Endodermal cell (in vitro differentiated cells): ENCODE measurements around the gene DAPK2. TPM values are rescaled to one million over a fixed set of nuclear protein-coding genes. Genes with fewer than 3 reads are reported as not detected.

Source experiments
- DNase-seq: peaks from one replicate; pipeline ENCODE4 v3.0.0-alpha.2; 2017
- H3K27ac ChIP-seq: 2 replicates; pipeline ENCODE4 v1.5.1; 2013; ENCODE audit warnings: mild to moderate bottlenecking, low read depth, low read length, moderate library complexity
- H3K27me3 ChIP-seq: 2 replicates; pipeline ENCODE4 v1.6.1; 2013; ENCODE audit warnings: mild to moderate bottlenecking, low read length, moderate library complexity; ENCODE audit not compliant: insufficient read depth, control insufficient read depth, poor library complexity, severe bottlenecking
- H3K36me3 ChIP-seq: 2 replicates; pipeline ENCODE4 v1.7.0; 2013; ENCODE audit warnings: mild to moderate bottlenecking, low read length, moderate library complexity; ENCODE audit not compliant: control insufficient read depth, insufficient read depth
- H3K4me1 ChIP-seq: one replicate; pipeline ENCODE4 v1.7.0; 2013; ENCODE audit warnings: low read length; ENCODE audit not compliant: control insufficient read depth, insufficient read depth
- H3K4me3 ChIP-seq: 2 replicates; pipeline ENCODE4 v1.5.1; 2013; ENCODE audit warnings: mild to moderate bottlenecking, low read length, moderate library complexity
- H3K9ac ChIP-seq: 2 replicates; pipeline ENCODE4 v1.6.1; 2013; ENCODE audit warnings: mild to moderate bottlenecking, low read length, moderate library complexity; ENCODE audit not compliant: poor library complexity, severe bottlenecking; ENCODE audit errors: extremely low read depth
- H3K9me3 ChIP-seq: 2 replicates; pipeline ENCODE4 v1.6.1; 2013; ENCODE audit warnings: mild to moderate bottlenecking, low read length, moderate library complexity; ENCODE audit not compliant: control insufficient read depth
- H3K27ac Mint-ChIP-seq: 2 replicates; pipeline ENCODE4 v1.8.0; 2020; ENCODE audit warnings: mixed read lengths
- H3K27me3 Mint-ChIP-seq: 2 replicates; pipeline ENCODE4 v1.8.0; 2021; ENCODE audit warnings: mild to moderate bottlenecking, mixed read lengths; ENCODE audit not compliant: insufficient read depth
- H3K36me3 Mint-ChIP-seq: 2 replicates; pipeline ENCODE4 v1.8.0; 2020; ENCODE audit warnings: low read depth, mixed read lengths
- H3K4me1 Mint-ChIP-seq: 2 replicates; pipeline ENCODE4 v1.8.0; 2020; ENCODE audit warnings: mixed read lengths
- H3K4me3 Mint-ChIP-seq: 2 replicates; pipeline ENCODE4 v1.8.0; 2020; ENCODE audit warnings: mild to moderate bottlenecking, moderate library complexity, mixed read lengths
- H3K9me3 Mint-ChIP-seq: 2 replicates; pipeline ENCODE4 v1.8.0; 2020; ENCODE audit warnings: mild to moderate bottlenecking, mixed read lengths
- CTCF ChIP-seq: fragments of 200-600 bp; sonication (generic); conservative IDR thresholded peaks from 2 replicates; pipeline ENCODE4 v1.5.0; 2021; ENCODE audit warnings: antibody characterized with exemption, mild to moderate bottlenecking
- WGBS, 2 experiments: methylation state at CpG; one replicate each; pipeline versions ENCODE4 v1.1.5 to v1.1.7; 2013; ENCODE audit warnings: missing lambda C conversion rate in 2 of 2, mixed read lengths in 1 of 2; ENCODE audit not compliant: insufficient coverage in 1 of 2, insufficient read length in 1 of 2; 5-methylcytosine and 5-hydroxymethylcytosine counted together
- total RNA-seq, 2 donors: library from RNA; stranded (reverse); fragmentation: NEBNext Ultra II Directional in 1 of 2; extraction: Animal tissue kit (Norgen Biotek cat#: 25700) in 1 of 2; gene quantifications; 2 replicates in 1 of 2; 3 replicates in 1 of 2; pipeline ENCODE4 v1.2.1, GENCODE V29; 2021

DAPK2 gene
- total RNA-seq, 2 donors from 2014 or later, result 2.4 to 2.6 TPM

DNA sequence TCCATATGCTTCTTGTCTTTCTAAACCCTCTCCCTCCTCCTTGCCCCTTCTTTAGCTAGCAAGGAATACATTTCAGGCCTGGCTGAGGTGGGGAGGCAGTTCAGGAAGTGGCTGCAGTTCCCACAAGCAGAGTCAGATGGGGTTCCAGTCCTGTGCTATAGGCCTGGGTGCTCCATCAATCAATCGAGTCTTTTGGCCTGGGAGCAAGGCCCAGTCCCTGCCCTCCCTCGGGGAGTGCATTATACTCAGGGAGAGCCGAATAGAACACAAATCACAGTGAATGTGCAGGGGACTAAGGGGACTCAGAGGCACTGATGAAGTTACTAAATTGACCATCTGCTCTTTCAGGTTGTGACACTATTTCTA, 154.5 kb downstream of the DAPK2 start:
- Histone ChIP-seq H3K4me1 (no peaks in the 10 kb centered on the region), H3K36me3 (no peaks in the 10 kb centered on the region), H3K27me3 (peaks cover 19% of the 10 kb centered on the region), H3K9me3 (no peaks in the 10 kb centered on the region), H3K9ac (no peak overlapping the region), H3K4me3 (no peak overlapping the region), H3K27ac (no peak overlapping the region)
- Mint-ChIP-seq H3K36me3 (no peaks in the 10 kb centered on the region), H3K9me3 (no peaks in the 10 kb centered on the region), H3K4me1 (peaks cover 11% of the 10 kb centered on the region), H3K27me3 (peaks cover 24% of the 10 kb centered on the region), H3K27ac (no peak overlapping the region), H3K4me3 (no peak overlapping the region)
- TF ChIP-seq CTCF, result no peak
- no peak for DNase-seq
- WGBS, 2 experiments, result 71 to 89% methylated on average over 3 of the region's 3 CpGs

GRCh38 chr15:63891079-63891767, 155.1 kb downstream of the DAPK2 start:
- Mint-ChIP-seq H3K27me3 (peaks cover 24% of the 10 kb centered on the region), H3K4me3 (no peak overlapping the region), H3K9me3 (no peaks in the 10 kb centered on the region), H3K4me1 (peaks cover 6% of the 10 kb centered on the region), H3K27ac (no peak overlapping the region), H3K36me3 (no peaks in the 10 kb centered on the region)
- no peak overlapping the region for H3K9ac ChIP-seq
- 30 to 62% methylated on average over 3 to 8 of the region's 8 CpGs for WGBS, 2 experiments
- H3K9me3 ChIP-seq, result no peaks in the 10 kb centered on the region
- peak; percentile 97 for TF ChIP-seq CTCF
- H3K4me1 ChIP-seq, result no peaks in the 10 kb centered on the region
- no peak overlapping the region for H3K27ac ChIP-seq
- no peaks in the 10 kb centered on the region for H3K36me3 ChIP-seq
- peak; percentile 96 for DNase-seq
- peaks cover 19% of the 10 kb centered on the region for H3K27me3 ChIP-seq
- no peak overlapping the region for H3K4me3 ChIP-seq

- Mint-ChIP-seq H3K4me1 (peaks cover 8% of the 10 kb centered on the region), H3K27ac (no peak overlapping the region), H3K9me3 (no peaks in the 10 kb centered on the region), H3K4me3 (no peak overlapping the region), H3K27me3 (peaks cover 24% of the 10 kb centered on the region), H3K36me3 (no peaks in the 10 kb centered on the region)
- no peak for TF ChIP-seq CTCF
- DNase-seq, result no peak
- WGBS, 2 experiments, result 87 to 98% methylated on average over 6 of the region's 6 CpGs
- Histone ChIP-seq H3K4me3 (no peak overlapping the region), H3K9me3 (no peaks in the 10 kb centered on the region), H3K27me3 (peaks cover 19% of the 10 kb centered on the region), H3K4me1 (no peaks in the 10 kb centered on the region), H3K9ac (no peak overlapping the region), H3K27ac (no peak overlapping the region), H3K36me3 (no peaks in the 10 kb centered on the region)
These were observed 155.7 kb downstream of the DAPK2 start for GRCh38 chr15:63890617-63891016.
